C4-2B (cell line): ENCODE measurements around the gene TANGO6.

Source experiments
- H3K27ac ChIP-seq: fragments of 450-650 bp; 2 replicates; pipeline ENCODE4 v1.5.1; 2017
- CTCF ChIP-seq: fragments of 450-650 bp; conservative IDR thresholded peaks from 2 replicates; pipeline ENCODE4 v1.5.1; 2017; ENCODE audit warnings: mild to moderate bottlenecking
- ZFX ChIP-seq: fragments of 450-650 bp; IDR thresholded peaks from 2 replicates; pipeline ENCODE4 v1.6.1; 2017

TANGO6 gene

GRCh38 chr16:69064764-69065313, 221.5 kb downstream of the TANGO6 start:
- no peak for TF ChIP-seq ZFX
- no peak for TF ChIP-seq CTCF
- no peak overlapping the region for H3K27ac ChIP-seq

GRCh38 chr16:69069504-69069903, 226.2 kb downstream of the TANGO6 start:
- TF ChIP-seq CTCF (no peak), ZFX (no peak)
- H3K27ac ChIP-seq = no peak overlapping the region

GRCh38 chr16:69071036-69071435, 227.7 kb downstream of the TANGO6 start:
- no peak overlapping the region for H3K27ac ChIP-seq
- TF ChIP-seq ZFX (no peak), CTCF (no peak)

GRCh38 chr16:69072640-69072974, 229.3 kb downstream of the TANGO6 start:
- no peak overlapping the region for H3K27ac ChIP-seq
- TF ChIP-seq ZFX (no peak), CTCF (no peak)

- no peak overlapping the region for H3K27ac ChIP-seq
- TF ChIP-seq CTCF (no peak), ZFX (no peak)
Measured at GRCh38 chr16:69073181-69073702, 229.9 kb downstream of the TANGO6 start.

- peak overlapping the region; percentile 16; the same call in 1 of the 2 replicates for H3K27ac ChIP-seq
- TF ChIP-seq CTCF = no peak
- no peak for TF ChIP-seq ZFX
Measured at GRCh38 chr16:69077251-69077650, 233.9 kb downstream of the TANGO6 start.

GRCh38 chr16:69078073-69078472, 234.7 kb downstream of the TANGO6 start:
- H3K27ac ChIP-seq = no peak overlapping the region; the same call in 1 of the 2 replicates
- no peak for TF ChIP-seq CTCF
- no peak for TF ChIP-seq ZFX
